WI38 (cell line): ENCODE results near the gene IGHMBP2.

ENCODE experiments used
- H3K4me3 ChIP-seq: 2 replicates; pipeline ENCODE4 v1.5.1; 2011; ENCODE audit warnings: low read depth, mild to moderate bottlenecking, control low read depth, low read length
- CTCF ChIP-seq: IDR thresholded peaks from 2 replicates; pipeline ENCODE4 v1.5.1; 2012; ENCODE audit warnings: low read depth, mild to moderate bottlenecking, control low read depth, low read length

IGHMBP2 gene

GRCh38 chr11:68983801-68984200 is 80.1 kb downstream of the IGHMBP2 start:
- no peak overlapping the region for H3K4me3 ChIP-seq
- TF ChIP-seq CTCF, result no peak

DNA sequence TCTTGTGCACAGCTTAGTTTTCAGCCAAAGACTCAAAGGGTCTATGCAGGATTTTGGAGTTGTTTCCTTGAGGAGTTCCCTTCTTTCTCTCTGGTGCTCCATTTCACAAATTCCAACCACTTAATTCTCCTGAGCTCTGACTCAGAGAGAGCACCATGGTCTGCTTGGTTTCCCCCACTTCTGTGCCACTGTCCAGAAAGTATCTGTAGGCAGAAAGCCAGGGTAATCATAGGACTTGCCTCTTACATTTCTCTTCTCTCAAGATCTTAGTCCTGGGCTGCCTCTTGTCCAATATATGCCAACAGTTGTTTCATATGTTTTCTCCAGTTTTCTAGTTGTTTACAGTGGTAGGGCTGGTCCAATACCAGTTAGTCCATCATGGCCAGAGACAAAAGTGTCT is 83.5 kb downstream of the IGHMBP2 start:
- TF ChIP-seq CTCF, result no peak
- no peak overlapping the region for H3K4me3 ChIP-seq

DNA sequence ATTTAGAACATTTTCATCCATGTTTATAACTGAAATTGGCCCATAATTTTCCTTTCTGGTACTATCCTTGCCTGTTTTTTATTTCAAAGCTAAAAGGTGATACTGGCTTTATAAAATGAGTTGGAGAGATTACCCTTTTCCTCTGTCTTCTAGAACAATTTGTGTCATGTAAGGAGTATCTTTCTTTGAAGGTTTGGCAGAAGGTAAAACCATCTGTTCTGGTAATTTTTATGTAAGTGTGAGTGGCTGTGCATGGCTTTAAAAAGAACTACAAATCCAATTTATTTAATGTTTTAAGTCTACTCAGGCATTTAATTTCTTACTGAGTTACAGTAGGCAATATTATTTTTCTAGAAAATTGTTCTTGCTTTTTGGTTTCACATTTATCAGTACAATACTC is 84.8 kb downstream of the IGHMBP2 start:
- no peak for TF ChIP-seq CTCF
- no peak overlapping the region for H3K4me3 ChIP-seq
